T-helper 1 cell treated with Interleukin-12 subunit alpha and Interleukin-12 subunit beta and Interleukin-4 antibody, amounts not matched to agents 30 μg/mL and 1 μg/mL, for 36 hours (primary cell): ENCODE results near the gene TDRD3.
"Not testable (repeated sequence)": the region's sequence is repeated elsewhere in the genome, so short reads cannot be mapped to it uniquely, and the experiment has no call there.

Experiments
- H3K27ac Mint-ChIP-seq: one replicate; pipeline ENCODE4 v1.8.0; 2021; ENCODE audit warnings: mild to moderate bottlenecking, mixed read lengths
- H3K27me3 Mint-ChIP-seq: one replicate; pipeline ENCODE4 v1.8.0; 2021; ENCODE audit warnings: low read depth, mixed read lengths
- H3K36me3 Mint-ChIP-seq: one replicate; pipeline ENCODE4 v1.8.0; 2021; ENCODE audit warnings: low read depth, mixed read lengths
- H3K4me1 Mint-ChIP-seq: one replicate; pipeline ENCODE4 v1.8.0; 2021; ENCODE audit warnings: low read depth, mixed read lengths
- H3K4me3 Mint-ChIP-seq: one replicate; pipeline ENCODE4 v1.8.0; 2021; ENCODE audit warnings: mild to moderate bottlenecking, moderate library complexity, mixed read lengths
- H3K9me3 Mint-ChIP-seq: one replicate; pipeline ENCODE4 v1.8.0; 2021; ENCODE audit warnings: mixed read lengths

Gene TDRD3

DNA sequence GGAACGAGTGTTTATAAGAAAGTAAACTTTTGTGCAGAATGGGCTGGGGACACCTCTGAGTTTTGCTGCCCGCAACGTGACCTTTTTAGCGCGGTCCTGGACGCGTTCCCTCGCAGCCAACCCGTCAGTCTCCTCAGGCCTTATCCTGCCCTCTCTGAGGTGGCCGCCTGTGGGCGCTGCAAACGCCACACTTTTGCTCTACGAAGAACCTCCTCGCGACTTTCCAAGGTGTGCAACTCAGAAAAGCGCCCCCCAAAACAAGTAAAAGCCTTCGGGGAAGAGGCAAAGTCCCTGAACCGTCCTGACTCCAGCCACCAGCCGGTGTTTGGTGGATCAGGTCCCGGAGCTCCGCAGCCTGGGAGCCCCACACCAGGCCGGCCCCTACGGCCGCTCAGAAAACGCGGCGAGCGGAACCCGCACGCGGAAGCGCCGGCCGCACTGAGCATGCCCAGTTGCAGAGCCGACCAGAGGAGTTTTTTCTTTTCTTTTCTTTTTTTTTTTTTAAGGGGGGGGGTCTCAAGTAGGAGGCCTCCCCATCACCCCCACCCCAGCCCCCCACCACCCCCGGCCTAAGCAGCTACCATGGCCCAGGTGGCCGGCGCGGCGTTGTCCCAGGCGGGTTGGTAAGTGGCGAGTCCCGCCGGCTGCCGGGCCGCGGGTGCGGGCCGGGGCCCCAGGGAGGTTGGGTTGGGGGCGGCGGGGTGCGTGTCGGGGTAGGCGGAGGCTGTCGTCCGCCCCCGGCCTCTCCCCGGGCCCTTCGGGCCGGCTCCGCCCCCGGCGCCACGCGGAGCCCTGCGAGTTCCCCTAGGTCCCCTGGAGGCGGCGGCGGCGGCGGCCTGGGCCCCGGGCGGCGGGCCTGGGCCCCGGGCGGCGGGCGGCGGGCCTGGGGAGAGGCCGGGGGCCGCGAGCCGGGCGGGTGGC lies at the start of gene TDRD3:
TDRD3 (plus strand) TSS at position 438 of the 921 bp plus-strand sequence; CDS start at position 583, 145 bp downstream.
- Mint-ChIP-seq H3K36me3 (peaks cover 3% of the 10 kb centered on the region), H3K27ac (peak within 1 kb of the TSS; percentile 95), H3K27me3 (no peaks in the 10 kb centered on the region), H3K4me1 (peaks cover 31% of the 10 kb centered on the region), H3K4me3 (peak within 1 kb of the TSS; percentile 93), H3K9me3 (no peaks in the 10 kb centered on the region)

DNA sequence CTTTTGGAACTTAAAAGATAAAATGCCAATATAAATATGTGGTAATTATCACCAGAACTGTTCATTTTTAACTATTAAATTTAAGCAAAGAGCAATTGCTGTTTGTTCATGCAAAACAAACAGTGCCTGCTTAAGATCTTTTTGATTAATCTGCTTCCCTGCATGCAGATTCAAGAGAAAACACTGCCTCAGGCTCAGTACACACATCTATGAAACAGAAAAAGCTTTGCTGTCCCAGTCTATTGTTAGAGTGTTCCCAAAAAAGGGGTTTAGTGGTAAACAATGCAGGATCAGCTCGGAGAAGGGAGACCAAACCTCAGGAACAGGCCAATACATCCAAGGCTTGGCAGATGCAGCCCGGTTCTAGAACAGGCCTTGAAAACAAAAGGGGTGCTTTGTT lies 49.3 kb upstream of the TDRD3 start:
- no peaks in the 10 kb centered on the region for H3K27me3 Mint-ChIP-seq
- no peak overlapping the region for H3K27ac Mint-ChIP-seq
- H3K9me3 Mint-ChIP-seq: no peaks in the 10 kb centered on the region
- H3K4me1 Mint-ChIP-seq: peaks cover 4% of the 10 kb centered on the region
- H3K36me3 Mint-ChIP-seq: no peaks in the 10 kb centered on the region
- no peak overlapping the region for H3K4me3 Mint-ChIP-seq

DNA sequence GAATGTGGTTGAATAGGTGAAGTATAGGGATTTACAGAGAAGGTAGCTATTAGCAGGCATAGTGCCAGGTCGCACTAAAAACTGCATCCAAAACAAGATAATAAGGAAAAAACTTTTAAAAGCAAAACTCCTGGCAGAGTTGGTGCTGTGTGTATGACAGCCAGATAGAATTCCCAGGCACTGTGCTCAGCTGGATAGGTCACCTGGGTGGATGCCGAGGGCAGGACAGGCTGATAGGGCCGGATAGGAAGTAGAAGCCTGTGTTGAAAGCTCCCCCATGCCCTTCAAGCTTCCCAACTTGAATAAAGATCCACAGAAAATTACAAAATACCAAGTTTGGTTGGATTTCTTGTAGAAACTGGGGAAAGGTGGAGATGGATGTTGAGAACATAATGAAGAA lies 48.9 kb upstream of the TDRD3 start:
- Mint-ChIP-seq H3K4me3 (no peak overlapping the region), H3K36me3 (no peaks in the 10 kb centered on the region), H3K27me3 (no peaks in the 10 kb centered on the region), H3K27ac (no peak overlapping the region), H3K9me3 (no peaks in the 10 kb centered on the region), H3K4me1 (peaks cover 4% of the 10 kb centered on the region)

DNA sequence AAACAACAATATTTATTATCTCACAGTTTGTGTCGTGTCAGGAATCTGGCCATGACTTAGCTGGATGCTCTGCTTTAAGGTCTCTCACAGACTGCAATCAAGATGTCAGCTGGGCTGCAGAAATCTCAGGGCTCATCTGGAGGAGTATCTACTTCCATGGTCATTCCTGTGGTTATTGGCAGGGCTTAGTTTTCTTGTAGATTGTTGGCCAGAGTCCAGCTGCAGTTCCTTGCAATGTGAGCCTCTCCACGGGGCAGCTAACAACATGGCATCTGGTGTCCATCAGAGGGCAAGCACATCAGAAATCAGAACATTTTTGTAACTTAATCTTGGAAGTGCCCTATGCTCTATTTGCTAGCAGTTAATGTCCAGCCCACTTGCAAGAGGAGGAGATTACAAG lies 45.7 kb upstream of the TDRD3 start:
- H3K4me3 Mint-ChIP-seq: no peak overlapping the region
- H3K9me3 Mint-ChIP-seq: no peaks in the 10 kb centered on the region
- H3K36me3 Mint-ChIP-seq: no peaks in the 10 kb centered on the region
- no peaks in the 10 kb centered on the region for H3K4me1 Mint-ChIP-seq
- peaks cover 3% of the 10 kb centered on the region for H3K27me3 Mint-ChIP-seq
- no peak overlapping the region for H3K27ac Mint-ChIP-seq

DNA sequence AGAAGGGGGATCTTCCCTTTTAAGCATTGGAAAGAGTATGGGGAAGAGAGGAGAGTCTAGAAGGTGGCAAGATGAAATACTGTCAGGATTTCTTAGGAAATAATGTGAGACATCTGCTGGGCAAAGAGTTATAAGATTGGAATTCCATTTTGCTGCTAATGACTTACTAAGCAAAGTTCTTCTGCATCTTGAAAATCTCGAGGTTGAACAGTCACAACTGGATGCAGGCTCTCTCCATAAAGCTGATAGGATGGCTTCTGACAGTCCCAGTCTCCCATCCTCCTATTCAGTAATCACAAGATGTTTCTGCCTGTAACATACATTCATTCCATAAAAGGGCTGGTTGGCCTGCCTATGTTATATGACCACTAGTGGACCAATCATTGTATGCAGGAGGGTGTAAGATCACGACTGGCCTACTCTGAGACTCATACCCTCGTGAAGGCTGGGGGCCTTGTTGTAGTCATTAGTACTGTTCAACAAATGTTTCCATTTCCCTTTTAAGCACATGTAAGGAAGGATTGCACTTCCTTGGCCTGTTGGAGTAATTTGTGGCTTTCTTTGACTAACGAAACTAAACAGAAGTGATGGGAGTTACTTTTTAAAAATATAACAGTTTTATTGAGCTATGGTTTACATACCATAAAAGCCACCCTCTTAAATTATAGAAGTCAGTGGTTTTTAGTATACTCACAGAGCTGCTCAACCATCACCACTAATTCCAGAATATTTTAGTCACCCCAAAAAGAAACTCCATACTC lies 45.0 kb upstream of the TDRD3 start:
- Mint-ChIP-seq H3K4me1 (no peaks in the 10 kb centered on the region), H3K27me3 (peaks cover 6% of the 10 kb centered on the region), H3K36me3 (no peaks in the 10 kb centered on the region), H3K27ac (no peak overlapping the region), H3K4me3 (no peak overlapping the region), H3K9me3 (no peaks in the 10 kb centered on the region)

DNA sequence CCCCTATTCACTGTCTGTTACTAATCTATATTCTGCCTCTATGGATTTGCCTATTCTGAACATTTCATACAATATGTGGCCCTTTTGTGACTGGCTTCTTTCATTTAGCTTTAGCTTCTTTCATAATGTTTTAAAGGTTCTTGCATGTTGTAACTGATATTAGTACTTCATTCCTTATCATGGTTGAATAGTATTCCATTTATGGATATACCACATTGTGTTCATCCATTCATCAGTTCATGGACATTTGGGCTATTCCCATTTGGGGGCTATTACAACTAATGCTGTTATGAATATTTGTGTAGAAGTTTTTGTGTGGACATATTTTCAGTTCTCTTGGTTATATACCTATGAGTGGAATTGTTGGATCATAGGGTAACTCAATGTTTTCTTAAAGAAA lies 44.4 kb upstream of the TDRD3 start:
- Mint-ChIP-seq H3K27ac (no peak overlapping the region), H3K9me3 (no peaks in the 10 kb centered on the region), H3K27me3 (peaks cover 8% of the 10 kb centered on the region), H3K36me3 (no peaks in the 10 kb centered on the region), H3K4me3 (no peak overlapping the region), H3K4me1 (no peaks in the 10 kb centered on the region)

DNA sequence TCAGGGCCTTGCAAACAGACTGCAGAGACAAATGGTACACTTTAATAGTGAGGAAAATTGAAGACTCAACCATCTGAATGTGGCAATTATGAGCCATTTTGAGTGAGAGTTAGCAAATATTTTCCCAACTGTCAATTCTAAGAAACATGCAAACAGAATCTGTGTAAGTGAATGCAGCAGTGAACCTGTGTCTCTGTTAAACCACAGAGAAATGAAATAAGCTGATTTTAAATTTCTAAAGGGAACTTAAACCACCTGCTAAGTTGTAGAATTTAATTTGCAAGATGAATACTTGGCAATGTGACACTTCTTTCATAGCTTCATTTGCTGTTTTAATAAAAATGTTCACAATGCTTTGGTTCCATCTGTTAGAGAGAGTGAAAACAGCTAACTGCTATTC lies 42.0 kb upstream of the TDRD3 start:
- H3K9me3 Mint-ChIP-seq: no peaks in the 10 kb centered on the region
- peaks cover 9% of the 10 kb centered on the region for H3K27me3 Mint-ChIP-seq
- no peaks in the 10 kb centered on the region for H3K4me1 Mint-ChIP-seq
- H3K36me3 Mint-ChIP-seq: no peaks in the 10 kb centered on the region
- H3K27ac Mint-ChIP-seq: no peak overlapping the region
- H3K4me3 Mint-ChIP-seq: no peak overlapping the region

DNA sequence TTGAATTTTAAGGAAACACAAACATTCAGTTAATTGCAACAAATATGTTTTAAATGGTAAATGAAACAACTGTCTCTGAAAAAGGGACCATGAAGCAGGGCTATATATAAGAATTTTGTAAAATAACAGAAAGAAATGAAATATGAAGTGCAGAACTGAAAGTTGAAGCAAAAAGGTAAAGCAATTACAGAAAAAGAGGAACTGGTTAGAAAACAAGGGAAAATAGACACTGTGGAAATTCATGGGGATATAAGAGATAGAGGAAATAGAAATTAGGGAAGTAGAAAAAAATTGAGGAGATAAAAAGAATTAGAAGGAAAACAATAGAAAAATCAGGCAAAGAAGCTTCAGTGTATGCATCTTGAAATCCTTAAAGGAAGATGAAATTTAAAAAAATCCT lies 40.0 kb upstream of the TDRD3 start:
- Mint-ChIP-seq H3K4me1 (no peaks in the 10 kb centered on the region), H3K9me3 (no peaks in the 10 kb centered on the region), H3K27me3 (peaks cover 12% of the 10 kb centered on the region), H3K27ac (no peak overlapping the region), H3K36me3 (no peaks in the 10 kb centered on the region), H3K4me3 (no peak overlapping the region)

DNA sequence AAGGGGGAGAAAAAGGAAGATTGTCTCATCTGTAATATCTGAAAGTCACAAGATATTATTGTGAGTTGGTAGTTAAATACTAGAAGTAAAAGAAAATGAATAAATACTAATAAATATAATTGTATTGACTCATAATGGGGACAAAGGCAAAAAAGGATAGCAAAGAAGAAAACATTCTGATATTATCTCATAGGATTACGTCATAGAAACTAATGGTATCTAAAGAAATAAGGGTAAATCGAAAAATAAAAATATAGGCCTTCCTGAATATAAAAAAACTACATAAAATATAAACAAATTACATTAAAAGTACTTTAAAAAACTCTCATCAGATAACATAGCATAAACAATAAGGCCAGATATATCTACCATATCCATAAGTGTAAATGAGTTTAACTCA lies 38.6 kb upstream of the TDRD3 start:
- Mint-ChIP-seq H3K36me3 (no peaks in the 10 kb centered on the region), H3K27ac (no peak overlapping the region), H3K9me3 (no peaks in the 10 kb centered on the region), H3K4me3 (no peak overlapping the region), H3K4me1 (no peaks in the 10 kb centered on the region), H3K27me3 (peaks cover 14% of the 10 kb centered on the region)

DNA sequence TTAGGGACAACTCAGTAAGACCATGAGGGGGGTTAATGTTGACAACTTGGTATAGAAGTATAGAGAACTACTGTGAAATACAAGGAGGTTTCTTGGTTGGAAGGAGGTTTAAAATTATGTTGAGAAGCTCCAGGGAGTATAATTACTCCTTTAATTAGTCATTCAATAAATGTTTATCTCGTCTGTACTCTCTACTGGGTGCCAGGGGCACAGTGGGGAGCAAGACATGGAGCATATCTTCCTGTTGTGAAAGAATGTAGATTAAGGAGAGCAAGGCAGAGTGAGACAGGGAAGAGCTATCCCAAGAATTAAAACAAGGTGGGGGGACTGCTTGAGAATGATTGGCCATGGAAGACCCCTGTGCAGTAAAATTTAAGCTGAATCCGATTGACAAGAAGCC lies 33.7 kb upstream of the TDRD3 start:
- H3K4me1 Mint-ChIP-seq: no peaks in the 10 kb centered on the region
- H3K27me3 Mint-ChIP-seq: peaks cover 7% of the 10 kb centered on the region
- H3K4me3 Mint-ChIP-seq: no peak overlapping the region
- no peaks in the 10 kb centered on the region for H3K36me3 Mint-ChIP-seq
- no peaks in the 10 kb centered on the region for H3K9me3 Mint-ChIP-seq
- no peak overlapping the region for H3K27ac Mint-ChIP-seq

DNA sequence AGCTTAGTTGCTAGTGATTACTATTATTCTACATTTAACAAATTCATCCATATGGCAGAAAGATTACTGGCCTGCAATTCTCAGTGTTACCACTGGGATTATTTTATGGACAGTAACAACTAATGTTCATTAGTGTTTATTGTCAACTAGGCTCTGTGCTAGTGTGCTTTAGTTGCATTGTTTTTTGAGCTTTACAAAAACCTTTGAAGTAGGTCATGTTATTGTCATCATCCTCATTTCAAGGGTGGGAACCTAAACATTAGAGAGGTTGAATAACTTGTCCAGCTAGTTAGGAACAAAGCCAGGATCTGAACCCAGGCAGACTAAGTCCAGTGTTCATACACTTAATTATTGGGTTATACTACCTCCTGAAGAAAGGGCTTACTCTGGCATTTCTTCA lies 27.8 kb upstream of the TDRD3 start:
- Mint-ChIP-seq H3K9me3 (no peaks in the 10 kb centered on the region), H3K4me1 (no peaks in the 10 kb centered on the region), H3K4me3 (no peak overlapping the region), H3K36me3 (no peaks in the 10 kb centered on the region), H3K27me3 (no peaks in the 10 kb centered on the region), H3K27ac (no peak overlapping the region)

DNA sequence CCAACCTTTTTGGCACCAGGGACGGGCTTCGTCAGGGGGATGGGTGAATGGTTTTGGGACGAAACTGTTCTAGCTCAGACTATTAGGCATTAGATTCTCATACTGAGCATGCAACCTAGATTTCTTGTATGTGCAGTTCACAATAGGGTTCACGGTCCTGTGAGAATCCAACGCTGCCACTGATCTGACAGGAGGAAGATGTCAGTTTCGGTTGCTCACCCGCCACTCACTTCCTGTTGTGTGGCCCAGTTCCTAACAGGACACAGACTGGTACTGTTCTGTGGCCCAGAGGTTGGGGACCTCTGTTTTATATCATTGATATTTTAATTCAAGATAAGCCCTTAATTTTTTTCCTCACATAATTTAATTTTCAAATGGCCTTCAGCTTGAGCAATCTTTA lies 26.7 kb upstream of the TDRD3 start:
- peaks cover 3% of the 10 kb centered on the region for H3K27me3 Mint-ChIP-seq
- peaks cover 2% of the 10 kb centered on the region for H3K9me3 Mint-ChIP-seq
- no peaks in the 10 kb centered on the region for H3K36me3 Mint-ChIP-seq
- H3K4me3 Mint-ChIP-seq: no peak overlapping the region
- H3K4me1 Mint-ChIP-seq: no peaks in the 10 kb centered on the region
- no peak overlapping the region for H3K27ac Mint-ChIP-seq

DNA sequence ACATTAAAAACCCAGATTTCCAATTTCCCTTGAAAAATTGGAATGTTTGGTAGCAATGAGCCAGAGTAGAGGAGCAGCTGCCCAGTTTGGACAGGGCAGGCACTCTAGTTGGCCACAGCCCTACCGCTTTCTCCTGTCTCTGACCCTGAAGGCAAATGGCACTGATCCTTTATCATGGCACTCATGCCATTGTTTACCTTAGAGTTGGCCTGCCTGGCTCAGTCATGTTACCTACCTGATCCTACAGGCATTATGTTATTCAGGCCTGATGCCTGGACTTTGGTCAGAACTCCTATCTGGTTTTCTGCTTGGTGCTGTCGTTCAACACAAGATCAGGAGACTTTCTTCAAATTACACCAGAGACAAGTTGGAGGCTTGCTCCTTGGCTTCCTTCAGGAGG lies 24.9 kb upstream of the TDRD3 start:
- H3K27ac Mint-ChIP-seq: no peak overlapping the region
- no peaks in the 10 kb centered on the region for H3K4me1 Mint-ChIP-seq
- H3K27me3 Mint-ChIP-seq: peaks cover 3% of the 10 kb centered on the region
- H3K36me3 Mint-ChIP-seq: no peaks in the 10 kb centered on the region
- no peak overlapping the region for H3K4me3 Mint-ChIP-seq
- peaks cover 6% of the 10 kb centered on the region for H3K9me3 Mint-ChIP-seq

DNA sequence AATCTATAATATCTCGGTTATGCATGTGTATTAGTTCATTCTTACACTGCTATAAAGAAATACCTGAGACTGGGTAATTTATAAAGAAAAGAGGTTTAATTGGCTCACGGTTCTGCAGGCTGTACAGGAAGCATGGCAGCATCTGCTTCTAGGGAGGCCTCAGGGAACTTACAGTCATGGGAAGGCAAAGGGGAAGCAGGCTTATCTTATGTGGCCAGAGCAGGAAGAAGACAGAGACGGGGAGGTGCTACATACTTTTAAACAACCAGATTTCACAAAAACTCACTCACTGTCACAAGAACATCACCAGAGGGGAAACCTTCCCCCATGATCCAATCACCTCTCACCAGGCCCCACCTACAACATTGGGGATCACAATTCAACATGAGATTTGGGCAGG lies 17.7 kb upstream of the TDRD3 start:
- not testable (repeated sequence) for H3K36me3 Mint-ChIP-seq, H3K27ac Mint-ChIP-seq, H3K4me3 Mint-ChIP-seq, H3K9me3 Mint-ChIP-seq, H3K4me1 Mint-ChIP-seq
- peaks cover 15% of the 10 kb centered on the region for H3K27me3 Mint-ChIP-seq
